Choroid plexus epithelial cell (primary cell): Measurements from ENCODE around the gene SPECC1L.

ENCODE experiments used
- DNase-seq: peaks from one replicate; pipeline ENCODE4 v3.0.0-alpha.2; 2010; ENCODE audit warnings: low read depth
- H3K4me3 ChIP-seq: 2 replicates; pipeline ENCODE4 v1.5.1; 2011; ENCODE audit warnings: low read depth, mild to moderate bottlenecking, control low read depth, low read length, moderate library complexity
- CTCF ChIP-seq: conservative IDR thresholded peaks from 2 replicates; pipeline ENCODE4 v1.5.1; 2011; ENCODE audit warnings: low read depth, mild to moderate bottlenecking, control low read depth, inconsistent platforms, low read length, moderate library complexity

Gene SPECC1L

GRCh38 chr22:24432059-24432853, 161.6 kb downstream of the SPECC1L start:
- H3K4me3 ChIP-seq, result no peak overlapping the region
- peak; percentile 65 for DNase-seq
- no peak for TF ChIP-seq CTCF

- H3K4me3 ChIP-seq, result no peak overlapping the region
- TF ChIP-seq CTCF, result no peak
- DNase-seq, result no peak
These were observed 162.6 kb downstream of the SPECC1L start for GRCh38 chr22:24433001-24433827.

GRCh38 chr22:24433828-24434470, 163.3 kb downstream of the SPECC1L start:
- no peak overlapping the region for H3K4me3 ChIP-seq
- TF ChIP-seq CTCF, result no peak
- no peak for DNase-seq

- peak; percentile 82 for DNase-seq
- H3K4me3 ChIP-seq, result no peak overlapping the region
- TF ChIP-seq CTCF, result no peak
These were observed 164.1 kb downstream of the SPECC1L start for GRCh38 chr22:24434471-24435322.

- H3K4me3 ChIP-seq, result no peak overlapping the region
- no peak for DNase-seq
- TF ChIP-seq CTCF, result no peak
These were observed 164.7 kb downstream of the SPECC1L start for GRCh38 chr22:24435323-24435645.

- no peak for TF ChIP-seq CTCF
These were observed 165.3 kb downstream of the SPECC1L start for GRCh38 chr22:24435861-24436371.

More at GRCh38 chr22:24435861-24436371, 165.3 kb downstream of the SPECC1L start:
- DNase-seq, result peak; percentile 40
- no peak overlapping the region for H3K4me3 ChIP-seq
